ENCODE results near the gene ETV6.

The ETV6 gene

GRCh38 chr12:11765817-11766794 lies 116.6 kb downstream of the ETV6 start:
- Histone ChIP-seq H3K4me1 (ENCODE audit: low read depth, poor library complexity, severe bottlenecking) (peaks cover 63% of the 10 kb centered on the region), H3K36me3 (ENCODE audit: insufficient read depth) (no peaks in the 10 kb centered on the region), H3K4me3 (IDR thresholded peaks at IDR 0.05; ENCODE audit: insufficient read depth, low read depth, low read length) (no peak overlapping the region), H3K79me2 (ENCODE audit: insufficient read depth, low read depth) (0 out of 2 replicates have a peak, but pooled peaks cover 7% of the 10 kb centered on the region), H3K27ac (no peak overlapping the region), H3K9ac (no peak overlapping the region), H3K27me3 (ENCODE audit: insufficient read depth, low read depth) (no peaks in the 10 kb centered on the region), H3K4me2 (peak overlapping the region; percentile 42; the same call in 1 of the 2 replicates), H4K20me1 (ENCODE audit: insufficient read depth) (no peaks in the 10 kb centered on the region), H2AFZ (ENCODE audit: low read depth) (no peak overlapping the region)
- TF ChIP-seq CTCF (conservative IDR thresholded peaks at IDR 0.05; ENCODE audit: low read depth, low read length), result no peak

GRCh38 chr12:11767029-11767724 lies 117.7 kb downstream of the ETV6 start:
- H3K9ac ChIP-seq, result no peak overlapping the region

GRCh38 chr12:11767798-11768197 lies 118.3 kb downstream of the ETV6 start:
- Histone ChIP-seq H3K4me2 (no peak overlapping the region), H3K79me2 (ENCODE audit: insufficient read depth, low read depth) (0 out of 2 replicates have a peak, but pooled peaks cover 7% of the 10 kb centered on the region), H2AFZ (ENCODE audit: low read depth) (no peak overlapping the region), H3K27ac (no peak overlapping the region), H3K4me1 (ENCODE audit: low read depth, poor library complexity, severe bottlenecking) (peaks cover 46% of the 10 kb centered on the region), H3K27me3 (ENCODE audit: insufficient read depth, low read depth) (no peaks in the 10 kb centered on the region), H4K20me1 (ENCODE audit: insufficient read depth) (no peaks in the 10 kb centered on the region), H3K36me3 (ENCODE audit: insufficient read depth) (no peaks in the 10 kb centered on the region), H3K9ac (no peak overlapping the region), H3K4me3 (IDR thresholded peaks at IDR 0.05; ENCODE audit: insufficient read depth, low read depth, low read length) (no peak overlapping the region)
- no peak for TF ChIP-seq CTCF (conservative IDR thresholded peaks at IDR 0.05; ENCODE audit: low read depth, low read length)

More at GRCh38 chr12:11767029-11767724, 117.7 kb downstream of the ETV6 start:
- Histone ChIP-seq H3K4me2 (peak overlapping the region; percentile 42; the same call in 1 of the 2 replicates), H4K20me1 (ENCODE audit: insufficient read depth) (no peaks in the 10 kb centered on the region), H3K4me3 (IDR thresholded peaks at IDR 0.05; ENCODE audit: insufficient read depth, low read depth, low read length) (no peak overlapping the region), H3K4me1 (ENCODE audit: low read depth, poor library complexity, severe bottlenecking) (peaks cover 52% of the 10 kb centered on the region), H2AFZ (ENCODE audit: low read depth) (no peak overlapping the region), H3K27me3 (ENCODE audit: insufficient read depth, low read depth) (no peaks in the 10 kb centered on the region), H3K36me3 (ENCODE audit: insufficient read depth) (no peaks in the 10 kb centered on the region), H3K79me2 (ENCODE audit: insufficient read depth, low read depth) (0 out of 2 replicates have a peak, but pooled peaks cover 7% of the 10 kb centered on the region), H3K27ac (no peak overlapping the region)
- no peak for TF ChIP-seq CTCF (conservative IDR thresholded peaks at IDR 0.05; ENCODE audit: low read depth, low read length)

- Histone ChIP-seq H3K27ac (no peak overlapping the region), H3K79me2 (ENCODE audit: insufficient read depth, low read depth) (0 out of 2 replicates have a peak, but pooled peaks cover 7% of the 10 kb centered on the region), H4K20me1 (ENCODE audit: insufficient read depth) (no peaks in the 10 kb centered on the region), H2AFZ (ENCODE audit: low read depth) (no peak overlapping the region), H3K4me3 (IDR thresholded peaks at IDR 0.05; ENCODE audit: insufficient read depth, low read depth, low read length) (no peak overlapping the region), H3K27me3 (ENCODE audit: insufficient read depth, low read depth) (no peaks in the 10 kb centered on the region), H3K36me3 (ENCODE audit: insufficient read depth) (no peaks in the 10 kb centered on the region), H3K4me1 (ENCODE audit: low read depth, poor library complexity, severe bottlenecking) (peaks cover 40% of the 10 kb centered on the region), H3K4me2 (no peak overlapping the region), H3K9ac (no peak overlapping the region)
- no peak for TF ChIP-seq CTCF (conservative IDR thresholded peaks at IDR 0.05; ENCODE audit: low read depth, low read length)
These were observed 118.9 kb downstream of the ETV6 start for GRCh38 chr12:11768233-11768965.

Data from KMS-11 (cell line).